Stomach (tissue), 9 donors: ENCODE data around the gene PTCD1. TPM values are rescaled to one million over a fixed set of nuclear protein-coding genes. Genes with fewer than 3 reads are reported as not detected.

Experiments
- DNase-seq, 2 donors: peaks; one replicate each; pipeline versions ENCODE4 v3.0.0 to v3.0.0-alpha.2; 2013 to 2019
- H3K27ac ChIP-seq, 5 donors: fragments of 200-600 bp in 4 of 5; sonication (generic) in 4 of 5; one replicate each; pipeline ENCODE4 v1.5.1; 2013 to 2019; ENCODE audit warnings: mild to moderate bottlenecking in 1 of 5, moderate library complexity in 1 of 5
- H3K27me3 ChIP-seq, 3 donors: fragments of 200-600 bp; sonication (generic); one replicate each; pipeline ENCODE4 v1.5.1; 2017 to 2019; ENCODE audit warnings: mixed run types in 1 of 3
- H3K36me3 ChIP-seq, 4 donors: fragments of 200-600 bp; sonication (generic); 1 replicate in 3 of 4; 2 replicates in 1 of 4; pipeline ENCODE4 v1.5.1; 2016 to 2019
- H3K4me1 ChIP-seq, 4 donors: fragments of 200-600 bp; sonication (generic); one replicate each; pipeline ENCODE4 v1.5.1; 2016 to 2019
- H3K4me3 ChIP-seq, 4 donors: fragments of 200-600 bp; sonication (generic) in 3 of 4; one replicate each; pipeline ENCODE4 v1.5.1; 2016 to 2019; ENCODE audit warnings: mild to moderate bottlenecking in 1 of 4
- H3K9me3 ChIP-seq, 4 donors: fragments of 200-600 bp; sonication (generic); one replicate each; pipeline ENCODE4 v1.5.1; 2016 to 2019
- CTCF ChIP-seq, 7 experiments: fragments of 450-650 bp in 4 of 7; fragments of 200-600 bp in 3 of 7; sonication (generic) in 3 of 7; IDR thresholded peaks; one replicate each; pipeline ENCODE4 v1.5.1; 2016 to 2019; ENCODE audit warnings: antibody characterized with exemption in 7 of 7, control low read depth in 2 of 7, mild to moderate bottlenecking in 1 of 7
- EP300 ChIP-seq: sonication (generic); formaldehyde crosslinking; IDR thresholded peaks from one replicate; pipeline ENCODE4 v1.6.1; 2017; ENCODE audit warnings: antibody characterized with exemption
- POLR2A ChIP-seq, 4 donors: fragments of 450-650 bp; IDR thresholded peaks; one replicate each; pipeline ENCODE4 v1.6.1; 2016; ENCODE audit warnings: antibody characterized with exemption in 4 of 4, control low read depth in 2 of 4, mild to moderate bottlenecking in 1 of 4, moderate library complexity in 1 of 4
- POLR2AphosphoS5 ChIP-seq, 3 donors: sonication (generic); formaldehyde crosslinking; IDR thresholded peaks; one replicate each; pipeline ENCODE4 v1.6.1; 2016; ENCODE audit warnings: antibody characterized with exemption in 3 of 3
- WGBS, 5 donors: extraction: QIAGEN DNeasy Blood & Tissue Kit in 3 of 5; methylation state at CpG; one replicate each; pipeline versions ENCODE4 v1.1.5 to v1.1.7; 2013 to 2018; 5-methylcytosine and 5-hydroxymethylcytosine counted together
- intact Hi-C: fragments of 100-400 bp; cut with DNase I; formaldehyde crosslinking; loops from one replicate; pipeline ENCODE4 v1.15.1; 2023; ENCODE audit warnings: low total_unique reads
- polyA plus RNA-seq, 3 donors: library from polyadenylated mRNA; stranded (reverse); fragments of 200-250 nt; gene quantifications; one replicate each; pipeline ENCODE4 v1.2.3, GENCODE V29; 2013
- total RNA-seq, 5 donors: library from RNA; depleted of rRNA; stranded (reverse); fragments of >200 nt; gene quantifications; one replicate each; pipeline versions ENCODE4 v1.1.0 to v1.2.3, GENCODE V29; 2014 to 2016
- donor health status: healthy with polysubstance abuse.
- donor health status: Bipolar disorder and iron deficiency.
- donor health status: healthy.

Gene PTCD1
- total and polyA plus RNA-seq, 8 donors = 0.87 to 3.5 (median 2.3) TPM

DNA sequence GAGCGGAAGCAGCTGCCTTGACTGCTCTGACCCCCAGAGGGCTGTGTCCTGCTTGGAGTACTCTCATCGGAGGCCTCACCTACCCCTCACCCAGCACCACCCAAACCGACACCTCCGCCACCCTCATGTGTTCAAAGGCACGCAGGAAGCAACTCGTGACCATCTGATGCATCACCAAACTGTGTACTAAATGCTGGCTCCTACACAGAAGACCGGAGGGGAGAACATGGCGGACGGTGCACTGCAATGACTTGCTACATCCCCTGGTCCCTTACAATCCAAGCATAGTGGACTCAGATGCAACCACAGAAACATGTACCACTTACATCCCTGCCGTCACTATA is 33.6 kb downstream of the PTCD1 start:
- H3K27ac ChIP-seq = no peak overlapping the region
- H3K27me3 ChIP-seq = no peaks in the 10 kb centered on the region
- 87 to 95% (median 94%) methylated on average over 10 of the region's 10 CpGs for WGBS, 5 donors
- DNase-seq = no peak
- intact Hi-C loops = no loop called here
- peak overlapping the region in 1 of 4 donors; percentile 1 for H3K4me3 ChIP-seq
- no peak for TF ChIP-seq POLR2AphosphoS5 (IDR thresholded peaks at IDR 0.05)
- TF ChIP-seq EP300 = no peak
- no peak for TF ChIP-seq CTCF (IDR thresholded peaks at IDR 0.05)
- no peak for TF ChIP-seq POLR2A (IDR thresholded peaks at IDR 0.05)
- no peaks in the 10 kb centered on the region for H3K9me3 ChIP-seq
- peaks cover 41 to 53% (median 52%) of the 10 kb centered on the region in 4 donors for H3K36me3 ChIP-seq
- H3K4me1 ChIP-seq = peaks cover 18 to 49% (median 47%) of the 10 kb centered on the region in 4 donors

DNA sequence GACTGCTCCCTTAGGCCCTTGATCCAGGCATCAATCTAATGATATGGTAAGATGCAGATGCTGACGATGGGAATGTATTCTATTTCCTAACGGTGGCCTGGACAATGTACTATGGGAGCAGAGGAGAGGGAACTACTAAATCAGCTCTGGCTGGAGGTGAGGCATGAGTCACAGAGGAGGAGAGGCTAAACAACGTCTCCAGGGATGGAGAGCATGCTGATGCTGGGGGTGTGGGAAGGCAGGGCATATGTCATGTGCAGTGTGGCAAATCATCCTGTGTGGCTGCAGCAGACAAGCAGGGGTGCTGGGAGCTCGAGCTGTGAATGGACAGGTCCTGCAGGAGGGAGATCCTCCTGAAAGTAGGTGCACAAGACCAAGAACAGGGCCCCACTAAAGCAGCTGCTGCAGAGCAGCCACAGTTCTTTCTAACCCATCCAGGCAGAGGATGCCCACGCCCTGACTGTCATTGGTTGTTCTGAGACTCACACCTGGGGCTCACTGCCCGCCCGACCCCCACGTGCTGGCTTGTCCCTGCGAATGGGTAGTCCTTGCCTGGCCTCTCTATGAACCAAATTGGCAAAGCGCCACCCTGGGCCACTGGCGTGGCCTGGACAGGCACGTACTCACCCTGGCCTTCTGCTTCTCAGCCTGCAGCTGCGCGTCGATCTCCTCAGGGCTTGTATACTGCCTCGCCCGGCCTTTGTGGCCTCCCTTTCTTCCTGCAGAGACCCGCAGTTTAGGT is 34.2 kb downstream of the PTCD1 start:
- TF ChIP-seq POLR2A (IDR thresholded peaks at IDR 0.05) = no peak
- no peak for TF ChIP-seq POLR2AphosphoS5 (IDR thresholded peaks at IDR 0.05)
- TF ChIP-seq EP300 = no peak
- TF ChIP-seq CTCF (IDR thresholded peaks at IDR 0.05) = no peak
- H3K36me3 ChIP-seq = peaks cover 47 to 58% (median 57%) of the 10 kb centered on the region in 4 donors
- peak overlapping the region in 1 of 4 donors; percentile 1 for H3K4me3 ChIP-seq
- intact Hi-C loops = no loop called here
- H3K4me1 ChIP-seq = peaks cover 12 to 44% (median 41%) of the 10 kb centered on the region in 4 donors
- H3K27me3 ChIP-seq = no peaks in the 10 kb centered on the region
- whole genome bisulfite sequencing, 5 donors = 74 to 80% (median 78%) methylated on average over 13 to 18 of the region's 18 CpGs
- no peak overlapping the region for H3K27ac ChIP-seq
- no peaks in the 10 kb centered on the region for H3K9me3 ChIP-seq
- DNase-seq = no peak

GRCh38 chr7:99403764-99404163 is 34.8 kb downstream of the PTCD1 start:
- Histone ChIP-seq H3K4me3 (no peak overlapping the region), H3K9me3 (no peaks in the 10 kb centered on the region), H3K27ac (no peak overlapping the region), H3K4me1 (peaks cover 12 to 41% (median 39%) of the 10 kb centered on the region in 4 donors), H3K36me3 (peaks cover 53 to 65% (median 63%) of the 10 kb centered on the region in 4 donors), H3K27me3 (no peaks in the 10 kb centered on the region)
- no peak for TF ChIP-seq CTCF (IDR thresholded peaks at IDR 0.05)
- no peak for TF ChIP-seq POLR2AphosphoS5 (IDR thresholded peaks at IDR 0.05)
- TF ChIP-seq POLR2A (IDR thresholded peaks at IDR 0.05) = no peak
- no peak for TF ChIP-seq EP300
- intact Hi-C loops = no loop called here
- 80 to 97% (median 93%) methylated on average over 5 of the region's 5 CpGs for WGBS, 5 donors
- no peak for DNase-seq

DNA sequence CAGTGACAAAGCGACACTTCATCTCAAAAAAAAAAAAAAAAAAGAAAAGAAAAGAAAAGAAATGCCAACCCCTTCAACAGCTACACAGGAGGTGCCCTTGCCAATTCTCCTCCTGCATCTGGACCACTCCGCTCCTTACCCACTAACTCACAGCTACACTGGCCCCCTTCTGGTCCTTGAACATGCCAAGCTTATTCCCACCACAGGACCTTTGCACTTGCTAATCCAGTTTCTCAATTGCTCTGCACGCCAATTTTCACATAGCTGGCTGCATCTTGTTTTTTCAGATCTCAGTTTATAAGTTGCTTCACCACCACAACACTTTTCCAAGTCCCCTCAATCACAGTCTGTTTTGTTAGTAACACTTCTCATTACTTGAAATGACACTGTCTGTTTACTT is 35.7 kb downstream of the PTCD1 start:
- no peaks in the 10 kb centered on the region for H3K27me3 ChIP-seq
- no peak overlapping the region for H3K27ac ChIP-seq
- H3K4me3 ChIP-seq = no peak overlapping the region
- H3K9me3 ChIP-seq = no peaks in the 10 kb centered on the region
- intact Hi-C loops = no loop called here
- WGBS, 5 donors = 88 to 97% (median 93%) methylated on average over 3 of the region's 3 CpGs
- TF ChIP-seq EP300 (no peak), CTCF (IDR thresholded peaks at IDR 0.05) (no peak), POLR2AphosphoS5 (IDR thresholded peaks at IDR 0.05) (no peak), POLR2A (IDR thresholded peaks at IDR 0.05) (no peak)
- H3K36me3 ChIP-seq = peaks cover 60 to 74% (median 72%) of the 10 kb centered on the region in 4 donors
- peaks cover 12 to 41% (median 39%) of the 10 kb centered on the region in 4 donors for H3K4me1 ChIP-seq
- no peak for DNase-seq
